SH-SY5Y (cell line): ENCODE measurements around the gene ACTR1A.

Experiments used
- GATA2 ChIP-seq: IDR thresholded peaks from 2 replicates; pipeline ENCODE4 v1.6.1; 2011; ENCODE audit warnings: mild to moderate bottlenecking, low read depth, low read length
- GATA3 ChIP-seq: IDR thresholded peaks from 2 replicates; pipeline ENCODE4 v1.6.1; 2011; ENCODE audit warnings: low read depth, mild to moderate bottlenecking, low read length, moderate library complexity

DNA sequence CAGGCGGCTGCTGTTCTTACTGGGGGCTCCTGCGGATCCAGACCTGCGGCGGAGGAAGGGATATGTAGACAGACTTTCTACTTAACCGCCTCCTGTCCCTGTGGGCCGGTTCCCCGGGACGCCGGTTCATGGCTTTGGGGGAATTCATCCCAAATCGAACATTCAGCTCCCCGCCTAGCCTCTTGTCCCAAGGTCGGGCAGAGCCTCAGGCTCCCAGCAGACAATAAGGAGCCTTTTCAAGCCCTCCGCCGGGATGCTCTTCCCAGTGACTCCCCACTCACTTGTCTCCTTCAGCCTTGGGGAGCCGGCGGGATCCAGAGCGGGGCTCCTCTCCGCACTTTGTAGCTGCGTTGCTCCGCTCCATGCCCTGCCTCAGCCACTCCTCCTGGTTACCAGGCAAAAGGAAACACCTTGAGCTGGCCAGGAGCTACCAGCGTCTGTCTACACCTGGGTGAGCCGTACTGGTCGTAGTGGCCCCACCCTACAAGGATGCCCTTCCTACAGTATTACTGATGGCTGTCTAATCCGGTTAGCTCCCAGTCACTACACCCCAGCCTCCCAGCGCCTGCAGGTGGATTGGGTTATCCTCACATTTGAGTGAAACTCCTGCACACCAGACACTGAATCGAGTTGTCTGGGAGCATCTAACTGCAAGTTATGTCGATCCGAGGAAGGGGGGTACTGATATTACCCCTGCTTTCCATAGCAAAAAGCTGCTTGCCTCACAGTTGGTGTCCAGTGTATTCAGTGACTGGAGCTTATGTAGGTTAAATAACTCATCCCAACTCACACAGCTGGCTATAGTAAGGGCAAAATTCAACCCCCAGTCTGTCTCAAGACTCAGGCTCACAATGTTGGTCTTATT is 51.2 kb downstream of the ACTR1A start, which contains the start of gene C10orf95:
- no peak for TF ChIP-seq GATA2
- no peak for TF ChIP-seq GATA3
